Body of pancreas (tissue), 4 donors: ENCODE measurements around the gene ABHD12B. TPM values are rescaled to one million over a fixed set of nuclear protein-coding genes. Genes with fewer than 3 reads are reported as not detected.

Source experiments
- ATAC-seq: fragments of 150-250 bp; one replicate; pipeline ENCODE4 v1.9.1; 2016
- DNase-seq, 4 donors: peaks; one replicate each; pipeline ENCODE4 v3.0.0-alpha.2; 2019
- H3K27ac ChIP-seq, 4 donors: fragments of 200-600 bp; sonication (generic); 1 replicate in 3 of 4; 2 replicates in 1 of 4; pipeline versions ENCODE4 v1.5.1 to v1.6.1; 2016 to 2019; ENCODE audit warnings: mild to moderate bottlenecking in 1 of 4, mixed read lengths in 1 of 4, moderate library complexity in 1 of 4
- H3K27me3 ChIP-seq, 2 donors: fragments of 200-600 bp; sonication (generic); one replicate each; pipeline ENCODE4 v1.6.0; 2016; ENCODE audit warnings: mild to moderate bottlenecking in 1 of 2
- H3K36me3 ChIP-seq, 2 donors: fragments of 200-600 bp; sonication (generic); replicated peaks in 1 of 2; 2 replicates each; pipeline ENCODE4 v1.5.1; 2016; ENCODE audit warnings: low read depth in 2 of 2; ENCODE audit not compliant: insufficient read depth in 1 of 2
- H3K4me1 ChIP-seq: fragments of 200-600 bp; sonication (generic); one replicate; pipeline ENCODE4 v1.6.0; 2016
- H3K4me3 ChIP-seq, 2 donors: fragments of 200-600 bp; sonication (generic); 1 replicate in 1 of 2; 2 replicates in 1 of 2; pipeline ENCODE4 v1.5.1; 2016 to 2019
- H3K9me3 ChIP-seq, 3 donors: fragments of 200-600 bp; sonication (generic); 1 replicate in 2 of 3; 2 replicates in 1 of 3; pipeline ENCODE4 v1.5.1; 2016
- POLR2A ChIP-seq, 3 donors: fragments of 450-650 bp; IDR thresholded peaks; one replicate each; pipeline ENCODE4 v1.6.1; 2016; ENCODE audit warnings: antibody characterized with exemption in 3 of 3, mild to moderate bottlenecking in 2 of 3
- WGBS, 2 donors: methylation state at CpG; one replicate each; pipeline ENCODE4 v1.1.5; 2017; 5-methylcytosine and 5-hydroxymethylcytosine counted together
- intact Hi-C: fragments of 100-400 bp; cut with DNase I; formaldehyde crosslinking; loops from one replicate; pipeline ENCODE4 v1.15.1; 2023
- total RNA-seq, 2 donors: library from RNA; depleted of rRNA; stranded (reverse); fragments of >200 nt; gene quantifications; one replicate each; pipeline ENCODE4 v1.1.0, GENCODE V29; 2016
- TF ChIP-seq, protein P1 (sequence below), 7 experiments: fragments of 450-650 bp in 4 of 7; fragments of 200-600 bp in 3 of 7; sonication (generic) in 3 of 7; IDR thresholded peaks; one replicate each; pipeline ENCODE4 v1.5.1; 2016 to 2019; ENCODE audit warnings: antibody characterized with exemption in 7 of 7

The ABHD12B gene
- total RNA-seq, 2 donors from 2014 or later: not detected

DNA sequence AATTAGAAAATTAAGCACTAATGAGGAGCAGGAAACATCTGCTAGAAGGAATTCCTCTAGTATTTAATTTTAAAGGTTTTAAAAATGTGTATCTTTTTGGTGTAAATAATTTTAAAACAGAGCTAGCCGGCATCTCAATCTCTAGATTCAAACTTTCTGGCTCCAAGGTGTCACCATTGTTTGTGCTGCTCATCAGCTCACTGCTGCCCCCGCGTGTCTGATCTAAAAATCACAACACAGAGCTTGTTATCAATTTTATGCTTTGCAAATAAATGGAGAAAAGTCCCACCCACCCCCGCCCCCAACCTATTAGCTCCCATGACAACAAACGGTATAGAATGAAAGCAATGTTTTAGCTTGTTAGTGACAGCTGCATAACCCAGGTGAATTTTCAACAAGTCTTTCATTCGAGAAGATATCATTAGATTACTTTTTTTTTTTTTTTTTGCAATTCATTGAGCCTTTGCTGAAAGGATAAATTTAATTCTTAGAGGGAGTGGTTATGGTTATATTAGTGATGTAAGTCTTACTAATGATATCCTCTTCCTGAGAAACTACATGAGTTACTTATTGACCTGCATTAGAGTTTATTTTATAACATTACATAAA is 11.3 kb upstream of the ABHD12B start:
- TF ChIP-seq POLR2A (IDR thresholded peaks at IDR 0.05): no peak
- TF ChIP-seq, protein P1, sequence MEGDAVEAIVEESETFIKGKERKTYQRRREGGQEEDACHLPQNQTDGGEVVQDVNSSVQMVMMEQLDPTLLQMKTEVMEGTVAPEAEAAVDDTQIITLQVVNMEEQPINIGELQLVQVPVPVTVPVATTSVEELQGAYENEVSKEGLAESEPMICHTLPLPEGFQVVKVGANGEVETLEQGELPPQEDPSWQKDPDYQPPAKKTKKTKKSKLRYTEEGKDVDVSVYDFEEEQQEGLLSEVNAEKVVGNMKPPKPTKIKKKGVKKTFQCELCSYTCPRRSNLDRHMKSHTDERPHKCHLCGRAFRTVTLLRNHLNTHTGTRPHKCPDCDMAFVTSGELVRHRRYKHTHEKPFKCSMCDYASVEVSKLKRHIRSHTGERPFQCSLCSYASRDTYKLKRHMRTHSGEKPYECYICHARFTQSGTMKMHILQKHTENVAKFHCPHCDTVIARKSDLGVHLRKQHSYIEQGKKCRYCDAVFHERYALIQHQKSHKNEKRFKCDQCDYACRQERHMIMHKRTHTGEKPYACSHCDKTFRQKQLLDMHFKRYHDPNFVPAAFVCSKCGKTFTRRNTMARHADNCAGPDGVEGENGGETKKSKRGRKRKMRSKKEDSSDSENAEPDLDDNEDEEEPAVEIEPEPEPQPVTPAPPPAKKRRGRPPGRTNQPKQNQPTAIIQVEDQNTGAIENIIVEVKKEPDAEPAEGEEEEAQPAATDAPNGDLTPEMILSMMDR (IDR thresholded peaks at IDR 0.05): peak; percentile 49 to 80 (median 74)
- peak overlapping the region in 2 of 4 donors; percentile 23 to 64 for H3K27ac ChIP-seq
- ATAC-seq: peak; percentile 76
- DNase-seq: peak; percentile 78 to 89 (median 84)
- H3K27me3 ChIP-seq: no peaks in the 10 kb centered on the region
- intact Hi-C loops: no loop called here
- H3K9me3 ChIP-seq: no peaks in the 10 kb centered on the region
- peaks cover 10% of the 10 kb centered on the region for H3K4me1 ChIP-seq
- H3K36me3 ChIP-seq: no peaks in the 10 kb centered on the region
- 1% methylated on average over 6 of the region's 6 CpGs for WGBS, 2 donors
- H3K4me3 ChIP-seq: peak overlapping the region; percentile 11 to 37

DNA sequence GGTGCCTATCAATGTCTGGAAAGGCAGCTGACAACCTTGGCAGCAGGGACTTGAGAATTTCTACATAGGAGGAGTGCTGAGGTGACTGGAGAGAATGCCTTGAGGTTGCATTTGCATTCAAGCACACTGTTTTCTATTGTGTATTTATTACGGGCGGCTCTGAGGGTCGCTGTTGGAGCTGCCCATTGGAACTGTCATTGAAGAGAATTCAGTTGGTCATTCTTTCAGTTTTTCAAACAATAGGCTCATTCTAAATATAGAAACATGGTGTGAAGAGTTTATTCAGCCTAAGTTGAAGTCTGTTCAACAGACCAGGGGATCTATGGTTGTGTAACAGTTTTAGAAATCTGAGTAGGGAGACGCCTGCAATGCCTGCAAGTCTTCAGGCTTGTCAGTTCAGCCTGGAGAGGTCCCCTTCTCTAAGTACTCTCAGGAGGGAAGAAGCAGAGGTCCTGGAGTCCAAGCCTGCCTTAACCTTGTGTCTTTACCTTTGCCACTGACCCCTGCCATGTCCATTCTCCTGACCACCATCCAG is 9.8 kb upstream of the ABHD12B start:
- no peak for DNase-seq
- Histone ChIP-seq H3K27me3 (no peaks in the 10 kb centered on the region), H3K4me3 (no peak overlapping the region), H3K9me3 (no peaks in the 10 kb centered on the region), H3K36me3 (no peaks in the 10 kb centered on the region), H3K4me1 (peaks cover 10% of the 10 kb centered on the region), H3K27ac (no peak overlapping the region)
- TF ChIP-seq, protein P1 (IDR thresholded peaks at IDR 0.05): no peak
- TF ChIP-seq POLR2A (IDR thresholded peaks at IDR 0.05): no peak
- intact Hi-C loops: no loop called here
- WGBS, 2 donors: 67 to 74% methylated on average over 4 of the region's 4 CpGs
- ATAC-seq: no peak

DNA sequence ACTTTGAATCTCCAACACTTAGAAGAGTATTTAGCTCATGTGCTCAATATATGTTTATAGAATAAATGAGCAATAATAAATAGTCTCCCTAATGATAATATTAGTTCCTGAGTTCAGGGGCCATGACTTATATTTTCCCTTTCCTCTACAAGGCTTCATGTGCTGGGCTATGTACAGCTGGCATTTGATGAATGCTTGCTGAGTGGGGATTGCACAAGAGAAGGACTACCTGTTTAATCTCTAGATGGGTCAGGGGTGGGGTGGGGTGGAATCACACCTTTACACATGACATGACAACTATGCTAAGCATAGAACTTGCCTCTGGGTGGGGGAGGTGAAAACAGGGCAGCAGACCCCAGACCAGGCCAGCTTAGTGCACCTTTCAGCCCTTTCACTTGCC is 7.6 kb upstream of the ABHD12B start:
- no peaks in the 10 kb centered on the region for H3K27me3 ChIP-seq
- TF ChIP-seq, protein P1 (IDR thresholded peaks at IDR 0.05): no peak
- TF ChIP-seq POLR2A (IDR thresholded peaks at IDR 0.05): no peak
- intact Hi-C loops: no loop called here
- peaks cover 9% of the 10 kb centered on the region for H3K4me1 ChIP-seq
- ATAC-seq (no peak), DNase-seq (no peak)
- no peaks in the 10 kb centered on the region for H3K36me3 ChIP-seq
- no peak overlapping the region for H3K4me3 ChIP-seq
- no peaks in the 10 kb centered on the region for H3K9me3 ChIP-seq
- H3K27ac ChIP-seq: no peak overlapping the region

DNA sequence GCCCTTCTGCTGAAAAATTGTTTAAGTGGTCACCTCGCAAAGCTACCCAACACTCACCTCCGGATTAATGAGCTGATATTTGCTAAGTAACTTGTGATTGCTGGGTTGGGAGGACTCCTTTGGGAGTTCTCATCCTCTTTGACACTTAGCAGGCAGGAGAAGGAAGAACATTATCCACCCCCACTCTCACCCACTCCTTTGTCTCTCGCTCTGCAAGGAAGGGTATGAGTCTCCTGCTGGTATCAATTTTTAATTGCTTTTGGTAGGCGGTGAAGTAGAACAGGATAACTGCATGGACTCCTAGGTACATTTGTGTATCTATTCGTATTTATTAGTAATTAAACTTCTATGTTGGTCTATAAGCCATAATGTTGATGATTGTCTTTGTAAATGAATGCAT is 6.9 kb upstream of the ABHD12B start:
- ATAC-seq: no peak
- H3K4me1 ChIP-seq: peaks cover 4% of the 10 kb centered on the region
- DNase-seq: no peak
- TF ChIP-seq, protein P1 (IDR thresholded peaks at IDR 0.05): no peak
- TF ChIP-seq POLR2A (IDR thresholded peaks at IDR 0.05): no peak
- no peaks in the 10 kb centered on the region for H3K27me3 ChIP-seq
- intact Hi-C loops: no loop called here
- H3K9me3 ChIP-seq: no peaks in the 10 kb centered on the region
- H3K27ac ChIP-seq: no peak overlapping the region
- no peak overlapping the region for H3K4me3 ChIP-seq
- 74 to 85% methylated on average over 5 of the region's 5 CpGs for WGBS, 2 donors
- H3K36me3 ChIP-seq: no peaks in the 10 kb centered on the region
